ENCODE measurements around the gene STH. TPM values are rescaled to one million over a fixed set of nuclear protein-coding genes. Genes with fewer than 3 reads are reported as not detected.
A peak's percentile ranks its signal among the peaks of the same experiment; 100 is the strongest.

Gene STH
- total RNA-seq, 1 donor from 2014 or later: not detected

- no peaks in the 10 kb centered on the region for H3K9me3 Mint-ChIP-seq (ENCODE audit: low read depth)
- TF ChIP-seq, protein P1, sequence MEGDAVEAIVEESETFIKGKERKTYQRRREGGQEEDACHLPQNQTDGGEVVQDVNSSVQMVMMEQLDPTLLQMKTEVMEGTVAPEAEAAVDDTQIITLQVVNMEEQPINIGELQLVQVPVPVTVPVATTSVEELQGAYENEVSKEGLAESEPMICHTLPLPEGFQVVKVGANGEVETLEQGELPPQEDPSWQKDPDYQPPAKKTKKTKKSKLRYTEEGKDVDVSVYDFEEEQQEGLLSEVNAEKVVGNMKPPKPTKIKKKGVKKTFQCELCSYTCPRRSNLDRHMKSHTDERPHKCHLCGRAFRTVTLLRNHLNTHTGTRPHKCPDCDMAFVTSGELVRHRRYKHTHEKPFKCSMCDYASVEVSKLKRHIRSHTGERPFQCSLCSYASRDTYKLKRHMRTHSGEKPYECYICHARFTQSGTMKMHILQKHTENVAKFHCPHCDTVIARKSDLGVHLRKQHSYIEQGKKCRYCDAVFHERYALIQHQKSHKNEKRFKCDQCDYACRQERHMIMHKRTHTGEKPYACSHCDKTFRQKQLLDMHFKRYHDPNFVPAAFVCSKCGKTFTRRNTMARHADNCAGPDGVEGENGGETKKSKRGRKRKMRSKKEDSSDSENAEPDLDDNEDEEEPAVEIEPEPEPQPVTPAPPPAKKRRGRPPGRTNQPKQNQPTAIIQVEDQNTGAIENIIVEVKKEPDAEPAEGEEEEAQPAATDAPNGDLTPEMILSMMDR (IDR thresholded peaks at IDR 0.05): no peak
- no peak overlapping the region for H3K4me3 Mint-ChIP-seq (ENCODE audit: unreplicated experiment)
- peaks cover 2% of the 10 kb centered on the region for H3K36me3 Mint-ChIP-seq (ENCODE audit: low read depth)
- H3K27me3 Mint-ChIP-seq (ENCODE audit: low read depth): peaks cover 2% of the 10 kb centered on the region
- no peak for DNase-seq (ENCODE audit: low spot score)
- H3K27ac Mint-ChIP-seq (ENCODE audit: unreplicated experiment): no peak overlapping the region
- H3K4me1 Mint-ChIP-seq (ENCODE audit: low read depth): no peaks in the 10 kb centered on the region
These were observed 19.9 kb upstream of the STH start for GRCh38 chr17:45979137-45979536.

DNA sequence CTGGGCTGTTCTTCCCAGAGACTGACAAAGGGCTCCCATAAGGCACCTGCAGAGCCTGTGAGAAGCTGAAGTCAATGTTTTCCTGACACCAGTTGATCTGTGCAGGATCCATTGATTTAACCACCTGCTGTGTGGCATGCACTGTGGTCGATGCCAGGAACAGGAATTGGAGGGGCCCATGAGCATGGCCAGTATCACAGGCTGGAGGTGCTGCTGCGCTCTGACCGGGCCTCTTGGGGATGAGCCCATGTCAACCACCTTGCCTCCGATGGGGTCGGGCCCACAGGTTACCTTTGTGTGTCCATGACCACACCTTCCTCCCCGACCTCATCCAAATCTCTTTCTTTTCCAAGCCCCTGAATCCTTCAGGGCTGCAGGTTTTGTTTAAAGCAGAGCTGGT lies 18.2 kb upstream of the STH start:
- Mint-ChIP-seq H3K9me3 (ENCODE audit: low read depth) (no peaks in the 10 kb centered on the region), H3K4me3 (ENCODE audit: unreplicated experiment) (no peak overlapping the region), H3K4me1 (ENCODE audit: low read depth) (no peaks in the 10 kb centered on the region), H3K27me3 (ENCODE audit: low read depth) (peaks cover 2% of the 10 kb centered on the region), H3K27ac (ENCODE audit: unreplicated experiment) (no peak overlapping the region), H3K36me3 (ENCODE audit: low read depth) (peaks cover 2% of the 10 kb centered on the region)
- TF ChIP-seq, protein P1 (IDR thresholded peaks at IDR 0.05): no peak
- DNase-seq (ENCODE audit: low spot score): peak; percentile 77

- Mint-ChIP-seq H3K27ac (ENCODE audit: unreplicated experiment) (no peak overlapping the region), H3K9me3 (ENCODE audit: low read depth) (no peaks in the 10 kb centered on the region), H3K36me3 (ENCODE audit: low read depth) (peaks cover 2% of the 10 kb centered on the region), H3K4me1 (ENCODE audit: low read depth) (no peaks in the 10 kb centered on the region), H3K27me3 (ENCODE audit: low read depth) (peaks cover 2% of the 10 kb centered on the region), H3K4me3 (ENCODE audit: unreplicated experiment) (no peak overlapping the region)
- peak; percentile 34 for DNase-seq (ENCODE audit: low spot score)
- TF ChIP-seq, protein P1 (IDR thresholded peaks at IDR 0.05): no peak
These were observed 17.7 kb upstream of the STH start for GRCh38 chr17:45981306-45981705.

GRCh38 chr17:45982791-45983613 lies 16.0 kb upstream of the STH start:
- DNase-seq (ENCODE audit: low spot score): peak; percentile 89
- no peak overlapping the region for H3K4me3 Mint-ChIP-seq (ENCODE audit: unreplicated experiment)
- H3K9me3 Mint-ChIP-seq (ENCODE audit: low read depth): no peaks in the 10 kb centered on the region
- no peaks in the 10 kb centered on the region for H3K4me1 Mint-ChIP-seq (ENCODE audit: low read depth)
- H3K27me3 Mint-ChIP-seq (ENCODE audit: low read depth): peaks cover 2% of the 10 kb centered on the region
- H3K27ac Mint-ChIP-seq (ENCODE audit: unreplicated experiment): no peak overlapping the region
- peaks cover 2% of the 10 kb centered on the region for H3K36me3 Mint-ChIP-seq (ENCODE audit: low read depth)
- TF ChIP-seq, protein P1 (IDR thresholded peaks at IDR 0.05): no peak

GRCh38 chr17:45983614-45984310 lies 15.3 kb upstream of the STH start:
- Mint-ChIP-seq H3K27ac (ENCODE audit: unreplicated experiment) (no peak overlapping the region), H3K27me3 (ENCODE audit: low read depth) (peaks cover 2% of the 10 kb centered on the region), H3K36me3 (ENCODE audit: low read depth) (peaks cover 2% of the 10 kb centered on the region), H3K4me1 (ENCODE audit: low read depth) (no peaks in the 10 kb centered on the region), H3K4me3 (ENCODE audit: unreplicated experiment) (no peak overlapping the region), H3K9me3 (ENCODE audit: low read depth) (no peaks in the 10 kb centered on the region)
- TF ChIP-seq, protein P1 (IDR thresholded peaks at IDR 0.05): no peak
- DNase-seq (ENCODE audit: low spot score): peak; percentile 70
